HL-60 (cell line): ENCODE results near the gene RAB40B.

Experiments
- DNase-seq, 2 experiments: peaks; one replicate each; pipeline ENCODE4 v3.0.0-alpha.2; 2010 to 2020; ENCODE audit warnings: low read depth in 1 of 2, low spot score in 1 of 2
- H3K27ac ChIP-seq: fragments of 250-450 bp; sonication (Bioruptor Pico); replicated peaks from 2 replicates; pipeline ENCODE4 v1.5.1; 2020; ENCODE audit warnings: mild to moderate bottlenecking, moderate library complexity
- H3K27me3 ChIP-seq: fragments of 250-450 bp; sonication (Bioruptor Pico); 2 replicates; pipeline ENCODE4 v1.5.1; 2021; ENCODE audit warnings: mild to moderate bottlenecking, moderate library complexity; ENCODE audit not compliant: insufficient read depth, poor library complexity, severe bottlenecking
- H3K4me3 ChIP-seq: replicated peaks from 2 replicates; pipeline ENCODE4 v1.5.1; 2011; ENCODE audit warnings: mild to moderate bottlenecking, control low read depth, low read length; ENCODE audit not compliant: insufficient read depth
- CTCF ChIP-seq: IDR thresholded peaks from one replicate; pipeline ENCODE4 v1.5.1; 2011; ENCODE audit warnings: low read length, control low read depth, inconsistent platforms; ENCODE audit not compliant: insufficient read depth
- GABPA ChIP-seq: IDR thresholded peaks from 2 replicates; pipeline ENCODE4 v1.6.1; 2012; ENCODE audit warnings: low read depth
- POLR2AphosphoS5 ChIP-seq: IDR thresholded peaks from 2 replicates; pipeline ENCODE4 v1.6.1; 2012; ENCODE audit warnings: low read depth
- SPI1 ChIP-seq: IDR thresholded peaks from 2 replicates; pipeline ENCODE4 v1.6.1; 2012; ENCODE audit warnings: low read depth, mild to moderate bottlenecking, borderline replicate concordance
- TF ChIP-seq, protein P1 (sequence below): IDR thresholded peaks from 2 replicates; pipeline ENCODE4 v1.6.1; 2012; ENCODE audit warnings: low read depth; ENCODE audit not compliant: insufficient replicate concordance

The RAB40B gene

GRCh38 chr17:82663381-82664275, 34.9 kb downstream of the RAB40B start:
- H3K27me3 ChIP-seq = no peaks in the 10 kb centered on the region
- no peak overlapping the region for H3K27ac ChIP-seq
- DNase-seq = no peak
- no peak overlapping the region for H3K4me3 ChIP-seq
- TF ChIP-seq GABPA (no peak), POLR2AphosphoS5 (no peak), SPI1 (no peak), CTCF (no peak)
- TF ChIP-seq, protein P1, sequence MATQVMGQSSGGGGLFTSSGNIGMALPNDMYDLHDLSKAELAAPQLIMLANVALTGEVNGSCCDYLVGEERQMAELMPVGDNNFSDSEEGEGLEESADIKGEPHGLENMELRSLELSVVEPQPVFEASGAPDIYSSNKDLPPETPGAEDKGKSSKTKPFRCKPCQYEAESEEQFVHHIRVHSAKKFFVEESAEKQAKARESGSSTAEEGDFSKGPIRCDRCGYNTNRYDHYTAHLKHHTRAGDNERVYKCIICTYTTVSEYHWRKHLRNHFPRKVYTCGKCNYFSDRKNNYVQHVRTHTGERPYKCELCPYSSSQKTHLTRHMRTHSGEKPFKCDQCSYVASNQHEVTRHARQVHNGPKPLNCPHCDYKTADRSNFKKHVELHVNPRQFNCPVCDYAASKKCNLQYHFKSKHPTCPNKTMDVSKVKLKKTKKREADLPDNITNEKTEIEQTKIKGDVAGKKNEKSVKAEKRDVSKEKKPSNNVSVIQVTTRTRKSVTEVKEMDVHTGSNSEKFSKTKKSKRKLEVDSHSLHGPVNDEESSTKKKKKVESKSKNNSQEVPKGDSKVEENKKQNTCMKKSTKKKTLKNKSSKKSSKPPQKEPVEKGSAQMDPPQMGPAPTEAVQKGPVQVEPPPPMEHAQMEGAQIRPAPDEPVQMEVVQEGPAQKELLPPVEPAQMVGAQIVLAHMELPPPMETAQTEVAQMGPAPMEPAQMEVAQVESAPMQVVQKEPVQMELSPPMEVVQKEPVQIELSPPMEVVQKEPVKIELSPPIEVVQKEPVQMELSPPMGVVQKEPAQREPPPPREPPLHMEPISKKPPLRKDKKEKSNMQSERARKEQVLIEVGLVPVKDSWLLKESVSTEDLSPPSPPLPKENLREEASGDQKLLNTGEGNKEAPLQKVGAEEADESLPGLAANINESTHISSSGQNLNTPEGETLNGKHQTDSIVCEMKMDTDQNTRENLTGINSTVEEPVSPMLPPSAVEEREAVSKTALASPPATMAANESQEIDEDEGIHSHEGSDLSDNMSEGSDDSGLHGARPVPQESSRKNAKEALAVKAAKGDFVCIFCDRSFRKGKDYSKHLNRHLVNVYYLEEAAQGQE = no peak

- no peak overlapping the region for H3K4me3 ChIP-seq
- no peak for TF ChIP-seq GABPA
- TF ChIP-seq SPI1 = no peak
- TF ChIP-seq, protein P1 = no peak
- H3K27me3 ChIP-seq = no peaks in the 10 kb centered on the region
- DNase-seq = no peak
- no peak overlapping the region for H3K27ac ChIP-seq
These were observed 35.7 kb downstream of the RAB40B start for GRCh38 chr17:82662711-82663261.

DNA sequence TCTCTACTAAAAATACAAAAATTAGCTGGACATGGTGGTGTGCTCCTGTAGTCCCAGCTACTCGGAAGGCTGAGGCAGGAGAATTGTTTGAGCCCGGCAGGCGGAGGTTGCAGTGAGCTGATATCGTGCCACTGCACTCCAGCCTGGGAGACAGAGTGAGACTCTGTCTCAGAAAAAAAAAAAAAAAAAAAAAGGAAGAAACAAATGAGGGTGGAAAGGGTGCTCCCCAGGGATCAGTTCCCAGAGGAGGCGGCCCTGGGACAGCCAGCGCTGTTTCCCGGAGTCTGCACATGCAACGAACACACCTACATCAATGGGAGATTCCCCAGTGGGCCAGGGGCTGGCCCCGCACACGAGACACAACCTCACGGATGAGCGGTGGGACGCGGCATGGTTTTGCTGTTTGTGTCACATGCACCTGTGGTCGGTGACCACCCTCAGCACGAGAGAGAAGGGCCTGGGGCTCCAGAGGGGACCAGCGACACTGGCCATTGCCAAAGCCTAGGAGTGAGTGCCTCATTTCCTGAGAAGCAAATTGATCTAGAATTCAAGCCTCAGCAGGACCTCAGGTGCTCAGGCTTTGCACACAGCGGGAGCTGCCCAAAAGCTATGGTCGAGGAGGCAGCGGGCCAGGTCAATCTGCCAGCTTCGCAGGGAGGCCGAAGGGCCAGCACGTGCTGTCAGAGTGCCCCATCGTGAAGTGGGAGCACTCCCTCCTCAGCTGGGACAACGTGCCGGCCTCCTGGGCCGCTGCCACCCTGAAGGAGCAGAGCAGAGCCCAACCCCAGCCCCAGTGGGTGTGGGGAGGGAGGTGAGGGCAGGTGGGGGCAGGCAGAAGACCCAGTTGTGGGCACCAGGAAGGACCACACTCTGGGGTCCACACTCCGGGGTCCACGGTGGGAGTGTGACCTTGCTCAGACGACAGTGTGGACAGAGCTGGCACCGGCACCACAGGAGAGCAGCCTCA, 36.5 kb downstream of the RAB40B start:
- Histone ChIP-seq H3K27me3 (no peaks in the 10 kb centered on the region), H3K27ac (no peak overlapping the region), H3K4me3 (no peak overlapping the region)
- no peak for TF ChIP-seq SPI1
- TF ChIP-seq, protein P1 = no peak
- no peak for TF ChIP-seq GABPA
- no peak for TF ChIP-seq CTCF
- TF ChIP-seq POLR2AphosphoS5 = no peak
- DNase-seq = no peak
